GM12878 (cell line): ENCODE data around the gene PPP5C. TPM values are rescaled to one million over a fixed set of nuclear protein-coding genes. Genes with fewer than 3 reads are reported as not detected.

Experiments
- ATAC-seq: fragments of 200-7000 bp; cut with Tn5 transposase; 3 replicates; pipeline ENCODE4 v1.9.1; 2020; ENCODE audit warnings: mild to moderate bottlenecking, moderate library complexity
- BruUV-seq: library from RNA; stranded (reverse); fragments of 400-500 nt; replicated peaks from 2 replicates; lab custom pipeline; 2021; lab: Mats Ljungman, UMichigan
- CTCF ChIA-PET: fragments of 300-600 bp; sonication (Branson Sonifier 250); formaldehyde crosslinking; extraction: SDS; loops from one replicate; lab custom pipeline; 2021; ENCODE audit warnings: inconsistent platforms; lab: Yijun Ruan, JAX
- POLR2A ChIA-PET: fragments of 350-600 bp; formaldehyde crosslinking; extraction: SDS; loops from one replicate; lab custom pipeline; 2021; ENCODE audit warnings: inconsistent platforms; lab: Charles Lee
- RAD21 ChIA-PET: fragments of 300-600 bp; sonication (Branson Sonifier 250); formaldehyde crosslinking; loops from one replicate; lab custom pipeline; 2023; ENCODE audit warnings: antibody characterized with exemption; ENCODE audit not compliant: unreplicated experiment; lab: Charles Lee
- SMC1A ChIA-PET: fragments of 300-600 bp; sonication (Branson Sonifier 250); formaldehyde crosslinking; loops from one replicate; lab custom pipeline; 2023; ENCODE audit not compliant: unreplicated experiment, uncharacterized antibody; lab: Charles Lee
- DNase-seq: peaks from one replicate; pipeline ENCODE4 v3.0.0-alpha.2; 2011; ENCODE audit warnings: low read depth, low spot score
- FAIRE-seq: peaks from 3 replicates; lab custom pipeline; 2011; peaks lifted over from hg19 to GRCh38; lab: Jason Lieb, UNC
- H2AFZ ChIP-seq: 2 replicates; pipeline ENCODE4 v1.6.0; 2011; ENCODE audit warnings: low read depth, low read length, control low read depth; ENCODE audit not compliant: control insufficient read depth
- H3K27ac ChIP-seq: 2 replicates; pipeline ENCODE4 v1.5.1; 2011; ENCODE audit warnings: control low read depth; ENCODE audit not compliant: control insufficient read depth, insufficient read depth
- H3K27me3 ChIP-seq, 2 experiments: replicated peaks in 1 of 2; 2 replicates each; pipeline versions ENCODE4 v1.6.0 to v1.6.1; 2011; ENCODE audit warnings: low read length in 1 of 2; ENCODE audit not compliant: control insufficient read depth in 2 of 2, insufficient read depth in 2 of 2
- H3K36me3 ChIP-seq, 2 experiments: 2 replicates each; pipeline ENCODE4 v1.5.1; 2011; ENCODE audit warnings: low read length in 1 of 2; ENCODE audit not compliant: control insufficient read depth in 2 of 2, insufficient read depth in 2 of 2
- H3K4me1 ChIP-seq: 2 replicates; pipeline ENCODE4 v1.6.1; 2011; ENCODE audit warnings: mild to moderate bottlenecking, low read length, moderate library complexity, mixed read lengths; ENCODE audit not compliant: control insufficient read depth, insufficient read depth
- H3K4me2 ChIP-seq: 2 replicates; pipeline ENCODE4 v1.6.0; 2011; ENCODE audit warnings: control low read depth; ENCODE audit not compliant: control insufficient read depth, insufficient read depth
- H3K4me3 ChIP-seq: fragments of 200-600 bp; sonication (generic); 2 replicates; pipeline ENCODE4 v1.5.1; 2016
- H3K79me2 ChIP-seq: 2 replicates; pipeline ENCODE4 v1.6.0; 2011; ENCODE audit warnings: low read length; ENCODE audit not compliant: control insufficient read depth, insufficient read depth
- H3K9ac ChIP-seq: 2 replicates; pipeline ENCODE4 v1.8.0; 2011; ENCODE audit warnings: low read length, control low read depth, mixed read lengths; ENCODE audit not compliant: control insufficient read depth, insufficient read depth
- H3K9me3 ChIP-seq: replicated peaks from 3 replicates; pipeline ENCODE4 v1.5.1; 2011; ENCODE audit warnings: mild to moderate bottlenecking, low read length; ENCODE audit not compliant: control insufficient read depth, insufficient read depth
- H4K20me1 ChIP-seq: 2 replicates; pipeline ENCODE4 v1.6.0; 2011; ENCODE audit not compliant: control insufficient read depth, insufficient read depth
- CHD2 ChIP-seq: IDR thresholded peaks from 2 replicates; pipeline ENCODE4 v1.6.1; 2011; ENCODE audit warnings: low read depth, low read length, improper control_type of control experiment, borderline replicate concordance
- EP300 ChIP-seq, 2 experiments: fragments of 150-350 bp in 1 of 2; IDR thresholded peaks; 2 replicates each; pipeline ENCODE4 v1.6.1; 2011 to 2012; ENCODE audit warnings: low read depth in 2 of 2, low read length in 2 of 2, borderline replicate concordance in 1 of 2, improper control_type of control experiment in 1 of 2, inconsistent platforms in 1 of 2; ENCODE audit not compliant: control insufficient read depth in 1 of 2
- HDGF ChIP-seq: fragments of 450-650 bp; IDR thresholded peaks from 2 replicates; pipeline ENCODE4 v1.6.1; 2016; ENCODE audit warnings: antibody characterized with exemption
- NKRF ChIP-seq: fragments of 450-650 bp; conservative IDR thresholded peaks from 2 replicates; pipeline ENCODE4 v1.6.1; 2017; ENCODE audit warnings: mild to moderate bottlenecking, moderate library complexity
- NRF1 ChIP-seq: conservative IDR thresholded peaks from 2 replicates; pipeline ENCODE4 v1.6.1; 2011; ENCODE audit warnings: mild to moderate bottlenecking, low read depth, low read length, improper control_type of control experiment
- SIX5 ChIP-seq: IDR thresholded peaks from 2 replicates; pipeline ENCODE4 v1.6.1; 2011; ENCODE audit warnings: mild to moderate bottlenecking, low read depth, low read length, moderate library complexity; ENCODE audit not compliant: severe bottlenecking
- YBX1 ChIP-seq: fragments of 450-650 bp; IDR thresholded peaks from 2 replicates; pipeline ENCODE4 v1.6.1; 2016; ENCODE audit warnings: antibody characterized with exemption
- WGBS: methylation state at CpG from one replicate; pipeline ENCODE4 v1.1.6; 2016; ENCODE audit warnings: low lambda C conversion rate; ENCODE audit not compliant: insufficient replicate concordance, insufficient coverage; ENCODE audit errors: missing lambda C conversion rate; 5-methylcytosine and 5-hydroxymethylcytosine counted together
- in situ Hi-C: fragments of 300-500 bp; cut with MboI; formaldehyde crosslinking; loops from 9 replicates; pipeline ENCODE4 v1.14.3; 2018; ENCODE audit warnings: mixed read lengths
- intact Hi-C: fragments of 100-400 bp; cut with micrococcal nuclease; formaldehyde crosslinking; loops from one replicate; pipeline ENCODE4 v1.14.2; 2022; ENCODE audit not compliant: unreplicated experiment
- polyA plus RNA-seq, 11 experiments: library from polyadenylated mRNA; depleted of rRNA in 4 of 11; unstranded in 6 of 11; stranded (reverse) in 5 of 11; fragments of >200 nt; fragmentation: Nextera tagmentation in 4 of 11; fragmentation: Illumina TruSeq in 1 of 11; extraction: Ambion mirVana in 4 of 11; extraction: Trizol in 1 of 11; gene quantifications; 1 replicate in 1 of 11; 2 replicates in 10 of 11; pipeline versions ENCODE4 v1.2.1 to v1.2.3, GENCODE V29; 2011 to 2016; ENCODE audit warnings: inconsistent platforms in 2 of 11, missing spikeins in 2 of 11, low read depth in 1 of 11
- total RNA-seq, 4 experiments: library from RNA; depleted of rRNA in 3 of 4; stranded (reverse); fragments of >200 nt in 3 of 4; fragmentation: Illumina TruSeq in 1 of 4; extraction: Trizol in 1 of 4; gene quantifications; 2 replicates each; pipeline versions ENCODE4 v1.2.1 to v1.2.3, GENCODE V29; 2013 to 2021
- TF ChIP-seq, protein P1 (sequence below): IDR thresholded peaks from 2 replicates; pipeline ENCODE4 v1.6.1; 2012; ENCODE audit warnings: improper control_type of control experiment, low read depth, low read length; ENCODE audit not compliant: insufficient replicate concordance

The PPP5C gene
- total and polyA plus RNA-seq, 10 of the 15 experiments (the other 5 are each of a cell fraction or from before 2014, with no cell fraction given), result 1.1 to 154 (median 94.5) TPM

DNA sequence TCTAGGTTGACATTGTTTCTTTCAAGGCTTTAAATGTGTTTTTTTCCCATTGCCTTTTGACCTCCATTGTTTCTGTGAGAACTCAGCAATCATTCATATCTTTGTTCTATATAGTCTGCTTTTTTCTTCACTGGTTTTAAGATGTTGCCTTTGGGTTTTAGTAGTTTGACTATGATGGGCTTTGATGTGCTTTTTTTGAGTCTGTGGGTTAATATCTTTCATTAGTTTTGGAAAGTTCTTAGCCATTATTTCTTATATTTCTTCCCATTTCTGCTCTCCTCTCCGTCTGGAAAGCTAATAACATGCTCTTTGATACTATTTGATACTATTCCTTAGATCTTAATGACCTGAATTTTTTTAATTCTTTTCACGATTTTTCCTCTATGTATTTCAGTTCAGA is 33.8 kb downstream of the PPP5C start:
- RAD21 ChIA-PET, result no interaction called here
- no peaks in the 10 kb centered on the region for H3K79me2 ChIP-seq
- in situ Hi-C loops, result no loop called here
- no peaks in the 10 kb centered on the region for H3K4me1 ChIP-seq
- no peaks in the 10 kb centered on the region for H3K9me3 ChIP-seq
- WGBS, result 96% methylated on average over 2 of the region's 2 CpGs
- H3K36me3 ChIP-seq, result peaks cover 28 to 31% of the 10 kb centered on the region in 2 experiments
- POLR2A ChIA-PET, result no interaction called here
- TF ChIP-seq HDGF (no peak), NKRF (no peak), NRF1 (no peak)
- no TSS peak for BruUV-seq
- H3K27me3 ChIP-seq, result no peaks in the 10 kb centered on the region
- ATAC-seq, result no peak
- no peak for DNase-seq
- no peak overlapping the region for H3K4me2 ChIP-seq
- H4K20me1 ChIP-seq, result no peaks in the 10 kb centered on the region
- no peak overlapping the region for H3K27ac ChIP-seq
- intact Hi-C loops, result no loop called here
- H3K9ac ChIP-seq, result no peak overlapping the region
- no peak overlapping the region for H2AFZ ChIP-seq
- no peak overlapping the region for H3K4me3 ChIP-seq
- CTCF ChIA-PET, result no interaction called here
- FAIRE-seq, result no peak
- SMC1A ChIA-PET, result no interaction called here

DNA sequence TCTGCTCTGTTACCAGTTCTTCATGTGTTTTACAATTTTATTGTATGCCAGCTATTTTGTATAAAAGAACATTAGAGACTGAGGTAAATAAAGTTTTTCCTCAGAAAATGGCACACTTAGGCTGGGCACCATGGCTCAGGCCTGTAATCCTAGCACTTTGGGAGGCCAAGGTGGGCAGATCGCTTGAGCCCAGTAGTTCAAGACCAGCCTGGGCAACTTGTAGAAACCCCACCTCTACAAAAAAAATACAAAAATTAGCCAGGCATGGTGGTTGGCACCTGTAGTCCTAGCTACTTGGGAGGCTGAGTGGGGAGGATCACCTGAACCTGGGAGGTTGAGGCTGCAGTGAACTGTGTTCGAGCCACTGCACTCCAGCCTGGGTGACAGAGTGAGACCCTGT is 34.5 kb downstream of the PPP5C start:
- SMC1A ChIA-PET, result no interaction called here
- FAIRE-seq, result no peak
- POLR2A ChIA-PET, result no interaction called here
- TF ChIP-seq YBX1 (no peak), SIX5 (no peak), EP300 (IDR thresholded peaks at IDR 0.05; ENCODE audit: borderline replicate concordance in 1 of 2, control insufficient read depth in 1 of 2, low read depth in 2 of 2, low read length in 2 of 2) (no peak), CHD2 (no peak)
- TF ChIP-seq, protein P1, sequence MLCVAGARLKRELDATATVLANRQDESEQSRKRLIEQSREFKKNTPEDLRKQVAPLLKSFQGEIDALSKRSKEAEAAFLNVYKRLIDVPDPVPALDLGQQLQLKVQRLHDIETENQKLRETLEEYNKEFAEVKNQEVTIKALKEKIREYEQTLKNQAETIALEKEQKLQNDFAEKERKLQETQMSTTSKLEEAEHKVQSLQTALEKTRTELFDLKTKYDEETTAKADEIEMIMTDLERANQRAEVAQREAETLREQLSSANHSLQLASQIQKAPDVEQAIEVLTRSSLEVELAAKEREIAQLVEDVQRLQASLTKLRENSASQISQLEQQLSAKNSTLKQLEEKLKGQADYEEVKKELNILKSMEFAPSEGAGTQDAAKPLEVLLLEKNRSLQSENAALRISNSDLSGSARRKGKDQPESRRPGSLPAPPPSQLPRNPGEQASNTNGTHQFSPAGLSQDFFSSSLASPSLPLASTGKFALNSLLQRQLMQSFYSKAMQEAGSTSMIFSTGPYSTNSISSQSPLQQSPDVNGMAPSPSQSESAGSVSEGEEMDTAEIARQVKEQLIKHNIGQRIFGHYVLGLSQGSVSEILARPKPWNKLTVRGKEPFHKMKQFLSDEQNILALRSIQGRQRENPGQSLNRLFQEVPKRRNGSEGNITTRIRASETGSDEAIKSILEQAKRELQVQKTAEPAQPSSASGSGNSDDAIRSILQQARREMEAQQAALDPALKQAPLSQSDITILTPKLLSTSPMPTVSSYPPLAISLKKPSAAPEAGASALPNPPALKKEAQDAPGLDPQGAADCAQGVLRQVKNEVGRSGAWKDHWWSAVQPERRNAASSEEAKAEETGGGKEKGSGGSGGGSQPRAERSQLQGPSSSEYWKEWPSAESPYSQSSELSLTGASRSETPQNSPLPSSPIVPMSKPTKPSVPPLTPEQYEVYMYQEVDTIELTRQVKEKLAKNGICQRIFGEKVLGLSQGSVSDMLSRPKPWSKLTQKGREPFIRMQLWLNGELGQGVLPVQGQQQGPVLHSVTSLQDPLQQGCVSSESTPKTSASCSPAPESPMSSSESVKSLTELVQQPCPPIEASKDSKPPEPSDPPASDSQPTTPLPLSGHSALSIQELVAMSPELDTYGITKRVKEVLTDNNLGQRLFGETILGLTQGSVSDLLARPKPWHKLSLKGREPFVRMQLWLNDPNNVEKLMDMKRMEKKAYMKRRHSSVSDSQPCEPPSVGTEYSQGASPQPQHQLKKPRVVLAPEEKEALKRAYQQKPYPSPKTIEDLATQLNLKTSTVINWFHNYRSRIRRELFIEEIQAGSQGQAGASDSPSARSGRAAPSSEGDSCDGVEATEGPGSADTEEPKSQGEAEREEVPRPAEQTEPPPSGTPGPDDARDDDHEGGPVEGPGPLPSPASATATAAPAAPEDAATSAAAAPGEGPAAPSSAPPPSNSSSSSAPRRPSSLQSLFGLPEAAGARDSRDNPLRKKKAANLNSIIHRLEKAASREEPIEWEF, result no peak

More for the DNA sequence above, 34.5 kb downstream of the PPP5C start:
- Histone ChIP-seq H3K4me3 (no peak overlapping the region), H3K79me2 (no peaks in the 10 kb centered on the region), H3K36me3 (peaks cover 24 to 33% of the 10 kb centered on the region in 2 experiments), H3K27me3 (no peaks in the 10 kb centered on the region), H3K9ac (no peak overlapping the region), H3K9me3 (no peaks in the 10 kb centered on the region), H4K20me1 (no peaks in the 10 kb centered on the region), H2AFZ (no peak overlapping the region), H3K4me1 (no peaks in the 10 kb centered on the region), H3K4me2 (no peak overlapping the region), H3K27ac (no peak overlapping the region)
- in situ Hi-C loops, result no loop called here
- BruUV-seq, result no TSS peak
- DNase-seq (no peak), ATAC-seq (no peak)
- WGBS, result 98% methylated on average over 2 of the region's 2 CpGs
- CTCF ChIA-PET, result interaction anchor here (1.2 kb wide), 1 partner anchor 35 kb away, joined by 4 read pairs; the partner anchor contains the start of gene PPP5C
- intact Hi-C loops, result no loop called here
- RAD21 ChIA-PET, result no interaction called here
